NCI-H526 (cell line): ENCODE measurements around the gene TET2.
"Not testable (repeated sequence)": the region's sequence is repeated elsewhere in the genome, so short reads cannot be mapped to it uniquely, and the experiment has no call there.

ENCODE experiments used
- DNase-seq, 2 experiments: peaks; one replicate each; lab custom pipeline; 2025; lab: John Stamatoyannopoulos, UW

TET2 gene

DNA sequence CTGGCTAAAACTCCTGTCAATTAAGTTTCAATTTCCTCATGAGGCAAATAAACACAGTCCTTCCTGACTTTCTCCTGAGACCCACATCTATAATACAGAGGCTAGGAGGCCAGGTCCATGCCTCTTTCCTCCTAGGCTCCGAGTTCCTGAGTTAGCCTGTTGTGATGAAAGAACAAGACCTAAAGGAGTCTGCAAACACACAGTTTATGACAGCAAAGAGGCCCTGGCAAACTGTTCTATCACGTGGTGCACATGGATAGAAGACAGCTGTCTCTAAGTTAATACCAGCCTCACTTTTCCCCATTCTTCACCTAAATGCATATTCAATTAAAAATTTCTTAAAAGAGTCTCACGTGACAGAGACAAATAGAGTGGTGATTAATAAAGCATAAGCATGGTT, 145.2 kb downstream of the TET2 start:
- DNase-seq = no peak

DNA sequence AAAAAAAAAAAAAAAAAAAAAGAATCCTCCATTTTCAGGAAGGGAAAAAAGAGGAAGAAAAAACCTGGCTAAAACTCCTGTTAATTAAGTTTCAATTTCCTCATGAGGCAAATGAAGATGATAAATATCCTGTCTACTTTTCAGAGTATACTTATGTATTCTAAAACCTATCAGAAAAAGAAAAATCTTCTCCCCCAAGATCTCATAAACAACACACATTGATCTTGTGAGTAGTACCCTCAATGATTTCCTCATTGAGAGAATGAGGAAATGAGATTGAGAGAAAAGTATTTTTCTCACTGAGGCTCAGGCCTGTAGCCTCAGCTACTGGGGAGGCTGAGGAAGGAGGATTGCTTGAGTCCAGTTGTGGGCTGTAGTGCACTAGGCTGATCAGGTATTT, 146.7 kb downstream of the TET2 start:
- DNase-seq = no peak

DNA sequence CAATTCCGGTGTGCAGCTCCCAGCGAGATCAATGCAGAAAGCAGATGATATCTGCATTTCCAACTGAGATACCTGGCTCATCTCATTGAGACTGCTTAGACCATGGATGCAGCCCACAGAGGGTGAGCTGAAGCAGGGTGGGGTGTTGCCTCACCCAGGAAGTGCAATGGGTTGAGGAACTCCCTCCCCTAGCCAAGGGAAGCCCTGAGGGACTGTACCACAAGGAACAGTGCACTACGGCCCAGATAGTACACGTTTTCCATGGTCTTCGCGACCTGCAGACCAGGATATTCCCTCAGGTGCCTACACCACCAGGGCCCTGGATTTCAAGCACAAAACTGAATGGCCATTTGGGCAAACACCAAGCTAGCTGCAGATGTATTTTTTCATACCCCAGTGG, 150.0 kb downstream of the TET2 start:
- DNase-seq = no peak

DNA sequence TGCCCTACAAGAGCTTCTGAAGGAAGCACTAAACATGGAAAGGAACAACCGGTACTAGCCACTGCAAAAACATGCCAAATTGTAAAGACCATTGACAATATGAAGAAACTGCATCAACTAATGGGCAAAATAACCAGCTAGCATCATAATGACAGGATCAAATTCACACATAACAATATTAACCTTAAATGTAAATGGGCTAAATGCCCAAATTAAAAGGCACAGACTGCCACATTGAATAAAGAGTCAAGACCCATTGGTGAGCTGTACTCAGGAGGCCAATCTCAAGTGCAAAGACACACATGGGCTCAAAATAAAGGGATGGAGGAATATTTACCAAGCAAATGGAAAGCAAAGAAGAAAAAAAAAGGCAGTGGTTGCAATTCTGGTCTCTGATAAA, 152.4 kb downstream of the TET2 start:
- DNase-seq = not testable (repeated sequence)

DNA sequence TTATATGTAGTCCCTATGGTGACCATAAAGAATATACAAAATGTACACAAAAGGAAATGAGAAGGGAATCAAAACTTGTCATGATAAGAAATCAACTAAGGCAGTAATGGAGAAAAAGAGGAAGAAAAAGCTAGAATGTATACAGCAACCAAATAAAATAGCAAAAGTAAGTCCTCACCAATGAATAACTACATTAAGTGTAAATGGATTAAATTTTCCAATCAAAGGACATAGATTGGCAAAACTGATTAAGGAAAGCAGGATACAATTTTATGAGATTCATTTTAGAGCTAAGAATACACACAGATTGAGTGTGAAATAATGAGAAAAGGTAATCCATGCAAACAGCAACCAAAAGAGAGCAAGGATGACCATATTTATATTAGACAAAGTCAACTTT, 157.4 kb downstream of the TET2 start:
- no peak for DNase-seq

DNA sequence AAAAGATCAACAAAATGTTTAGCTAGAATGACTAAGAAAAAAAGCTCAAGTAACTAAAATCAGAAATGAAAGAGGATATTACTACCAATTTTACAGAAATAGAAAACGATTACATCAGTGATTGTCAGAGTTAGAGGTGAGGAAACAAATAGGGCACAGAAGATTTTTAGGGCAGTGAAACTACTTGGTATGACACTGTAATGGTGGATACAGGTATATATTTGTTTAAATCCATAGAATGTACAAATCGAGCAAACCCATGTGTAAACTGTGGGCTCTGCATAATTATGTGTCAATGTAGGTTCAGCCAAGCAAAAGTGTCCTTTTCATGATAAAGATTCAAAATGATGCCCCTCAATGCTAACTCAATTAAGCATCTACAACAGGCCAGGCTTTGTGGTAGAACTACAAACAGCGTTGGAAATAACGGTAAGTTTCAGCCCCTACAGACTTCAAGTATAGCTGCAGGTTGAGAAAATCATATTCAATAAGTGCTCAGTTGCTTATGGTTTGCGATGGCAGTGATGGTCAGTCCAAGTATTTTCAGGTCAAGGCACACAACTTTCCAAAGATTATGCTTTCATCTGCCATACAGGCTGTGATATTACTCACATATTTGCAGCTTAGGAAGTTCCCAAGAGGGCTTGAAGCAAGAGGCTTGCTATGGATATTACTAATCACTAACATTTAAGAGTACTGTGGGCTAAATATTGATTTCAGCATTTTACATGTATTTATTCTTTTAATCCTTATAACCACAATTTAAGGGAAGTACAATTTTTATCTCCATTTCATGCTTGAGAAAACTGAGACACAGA, 158.6 kb downstream of the TET2 start:
- no peak for DNase-seq

DNA sequence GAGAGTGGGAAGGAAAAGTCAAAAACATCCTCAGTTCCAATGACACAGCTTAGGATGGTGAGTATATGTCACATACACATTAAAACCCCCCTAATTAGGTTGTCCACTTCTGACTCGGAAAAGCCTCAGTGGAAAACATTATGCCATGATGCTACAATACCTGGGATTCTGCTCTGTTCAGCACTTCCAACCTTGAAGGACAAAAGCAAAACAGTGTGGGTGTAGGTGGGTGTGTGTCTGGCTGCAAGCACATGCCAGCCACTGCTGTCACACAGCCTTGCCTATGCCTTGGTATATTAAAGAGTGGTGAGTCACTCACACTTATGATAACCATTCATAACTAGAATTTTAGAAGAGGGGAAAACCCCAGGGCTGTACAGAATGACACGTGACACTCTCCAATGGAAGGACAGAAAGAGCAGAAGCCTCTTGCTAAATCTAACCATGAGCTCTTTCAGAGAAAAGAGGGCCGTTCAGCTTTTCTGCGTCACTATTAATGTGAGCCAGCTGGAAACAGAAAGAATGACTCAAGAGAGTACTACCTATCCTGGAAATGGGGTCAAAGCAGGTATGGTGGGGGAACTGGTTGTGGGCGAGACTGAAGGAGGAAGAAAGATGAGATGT, 159.6 kb downstream of the TET2 start:
- DNase-seq = no peak

- no peak for DNase-seq
Observed at GRCh38 chr4:105306820-105307219, 160.1 kb downstream of the TET2 start.

DNA sequence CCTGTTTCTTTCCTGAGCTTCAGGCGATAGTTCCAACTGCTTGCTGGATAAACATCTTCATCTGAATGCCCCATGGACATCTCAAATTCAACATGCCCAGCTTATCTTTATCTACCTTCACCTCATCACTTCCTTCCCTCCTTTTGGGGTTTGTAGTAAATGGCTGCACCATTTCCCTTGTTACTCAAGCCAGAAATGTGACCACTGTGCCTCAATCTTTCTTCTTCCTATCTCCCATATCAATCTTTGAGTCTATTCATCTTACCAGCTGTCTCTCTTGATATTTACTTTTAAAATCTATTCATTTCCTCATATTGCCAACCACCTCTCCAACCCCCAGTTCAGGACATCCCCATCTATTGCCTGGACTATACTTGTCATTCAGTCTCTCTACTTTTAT, 171.8 kb downstream of the TET2 start:
- DNase-seq = no peak

- DNase-seq = no peak
Observed at GRCh38 chr4:105327222-105327621, 180.5 kb downstream of the TET2 start.

- DNase-seq = no peak
Observed at GRCh38 chr4:105327956-105328355, 181.3 kb downstream of the TET2 start.

GRCh38 chr4:105329081-105329480, 182.4 kb downstream of the TET2 start:
- DNase-seq = no peak
